ENCODE results near the gene C5orf15.
"Not testable (repeated sequence)": the region's sequence is repeated elsewhere in the genome, so short reads cannot be mapped to it uniquely, and the experiment has no call there.

The C5orf15 gene

GRCh38 chr5:133993185-133993936, 24.9 kb upstream of the C5orf15 start:
- DNase-seq = no peak

- no peak for DNase-seq
Measured at GRCh38 chr5:133992429-133993155, 24.2 kb upstream of the C5orf15 start.

- no peak for DNase-seq
Measured at GRCh38 chr5:133991171-133991910, 22.9 kb upstream of the C5orf15 start.

- DNase-seq = no peak
Measured at GRCh38 chr5:133990396-133990795, 22.0 kb upstream of the C5orf15 start.

- DNase-seq = no peak
Measured at GRCh38 chr5:133985540-133986180, 17.2 kb upstream of the C5orf15 start.

- DNase-seq = no peak
Measured at GRCh38 chr5:133983674-133984073, 15.2 kb upstream of the C5orf15 start.

- no peak for DNase-seq
Measured at GRCh38 chr5:133981714-133982113, 13.3 kb upstream of the C5orf15 start.

GRCh38 chr5:133980652-133981051, 12.2 kb upstream of the C5orf15 start:
- no peak for DNase-seq

- no peak for DNase-seq
Measured at GRCh38 chr5:133978943-133979342, 10.5 kb upstream of the C5orf15 start.

- DNase-seq = no peak
Measured at GRCh38 chr5:133977858-133978257, 9.4 kb upstream of the C5orf15 start.

- no peak for DNase-seq
Measured at GRCh38 chr5:133977161-133977787, 8.8 kb upstream of the C5orf15 start.

GRCh38 chr5:133975546-133975945, 7.1 kb upstream of the C5orf15 start:
- not testable (repeated sequence) for DNase-seq

- DNase-seq = no peak
Measured at GRCh38 chr5:133974142-133974541, 5.7 kb upstream of the C5orf15 start.

GRCh38 chr5:133970325-133970909, 2.0 kb upstream of the C5orf15 start:
- DNase-seq = no peak

- DNase-seq = no peak
Measured at GRCh38 chr5:133969654-133970324, 1.4 kb upstream of the C5orf15 start.

- no peak for DNase-seq
Measured at GRCh38 chr5:133967698-133968203, 674 bp downstream of the C5orf15 start.

GRCh38 chr5:133967124-133967523, 1.3 kb downstream of the C5orf15 start:
- no peak for DNase-seq

- no peak for DNase-seq
Measured at GRCh38 chr5:133966090-133966489, 2.3 kb downstream of the C5orf15 start.

GRCh38 chr5:133963493-133964128, 4.8 kb downstream of the C5orf15 start:
- DNase-seq = no peak

GRCh38 chr5:133962801-133963476, 5.5 kb downstream of the C5orf15 start:
- no peak for DNase-seq

Data from hippocampal formation (tissue), 2 donors.